ENCODE data around the gene TEKT2.

Gene TEKT2

GRCh38 chr1:36128905-36129206 is 45.0 kb downstream of the TEKT2 start:
- Mint-ChIP-seq H3K27ac (no peak overlapping the region), H3K4me3 (no peak overlapping the region), H3K4me1 (peaks cover 16% of the 10 kb centered on the region), H3K27me3 (peaks cover 13% of the 10 kb centered on the region), H3K9me3 (no peaks in the 10 kb centered on the region), H3K36me3 (no peaks in the 10 kb centered on the region)

GRCh38 chr1:36132029-36132428 is 48.1 kb downstream of the TEKT2 start:
- H3K27me3 Mint-ChIP-seq, result no peaks in the 10 kb centered on the region
- no peak overlapping the region for H3K27ac Mint-ChIP-seq
- no peaks in the 10 kb centered on the region for H3K9me3 Mint-ChIP-seq
- peaks cover 2% of the 10 kb centered on the region for H3K36me3 Mint-ChIP-seq
- no peak overlapping the region for H3K4me3 Mint-ChIP-seq
- H3K4me1 Mint-ChIP-seq, result peaks cover 9% of the 10 kb centered on the region

GRCh38 chr1:36133484-36133883 is 49.6 kb downstream of the TEKT2 start:
- Mint-ChIP-seq H3K4me1 (peaks cover 9% of the 10 kb centered on the region), H3K27me3 (no peaks in the 10 kb centered on the region), H3K9me3 (no peaks in the 10 kb centered on the region), H3K4me3 (no peak overlapping the region), H3K36me3 (peaks cover 2% of the 10 kb centered on the region), H3K27ac (no peak overlapping the region)

- peaks cover 9% of the 10 kb centered on the region for H3K4me1 Mint-ChIP-seq
- H3K36me3 Mint-ChIP-seq, result peaks cover 2% of the 10 kb centered on the region
- H3K27me3 Mint-ChIP-seq, result no peaks in the 10 kb centered on the region
- no peak overlapping the region for H3K27ac Mint-ChIP-seq
- H3K4me3 Mint-ChIP-seq, result no peak overlapping the region
- H3K9me3 Mint-ChIP-seq, result no peaks in the 10 kb centered on the region
These were observed 50.1 kb downstream of the TEKT2 start for GRCh38 chr1:36134031-36134430.

- Mint-ChIP-seq H3K4me3 (no peak overlapping the region), H3K36me3 (peaks cover 2% of the 10 kb centered on the region), H3K9me3 (no peaks in the 10 kb centered on the region), H3K4me1 (peaks cover 9% of the 10 kb centered on the region), H3K27me3 (no peaks in the 10 kb centered on the region), H3K27ac (peak overlapping the region; percentile 24)
These were observed 50.8 kb downstream of the TEKT2 start for GRCh38 chr1:36134505-36135329.

- H3K4me1 Mint-ChIP-seq, result peaks cover 14% of the 10 kb centered on the region
- peaks cover 2% of the 10 kb centered on the region for H3K36me3 Mint-ChIP-seq
- H3K9me3 Mint-ChIP-seq, result no peaks in the 10 kb centered on the region
- H3K27ac Mint-ChIP-seq, result no peak overlapping the region
- H3K27me3 Mint-ChIP-seq, result no peaks in the 10 kb centered on the region
- no peak overlapping the region for H3K4me3 Mint-ChIP-seq
These were observed 51.4 kb downstream of the TEKT2 start for GRCh38 chr1:36135330-36135667.

GRCh38 chr1:36135796-36136195 is 51.9 kb downstream of the TEKT2 start:
- no peak overlapping the region for H3K27ac Mint-ChIP-seq
- H3K4me1 Mint-ChIP-seq, result peaks cover 18% of the 10 kb centered on the region
- H3K4me3 Mint-ChIP-seq, result no peak overlapping the region
- no peaks in the 10 kb centered on the region for H3K27me3 Mint-ChIP-seq
- H3K36me3 Mint-ChIP-seq, result peaks cover 2% of the 10 kb centered on the region
- H3K9me3 Mint-ChIP-seq, result no peaks in the 10 kb centered on the region

GRCh38 chr1:36136535-36136934 is 52.6 kb downstream of the TEKT2 start:
- H3K27me3 Mint-ChIP-seq, result no peaks in the 10 kb centered on the region
- no peak overlapping the region for H3K27ac Mint-ChIP-seq
- H3K4me1 Mint-ChIP-seq, result peaks cover 26% of the 10 kb centered on the region
- no peak overlapping the region for H3K4me3 Mint-ChIP-seq
- no peaks in the 10 kb centered on the region for H3K9me3 Mint-ChIP-seq
- H3K36me3 Mint-ChIP-seq, result peaks cover 2% of the 10 kb centered on the region

GRCh38 chr1:36137226-36137625 is 53.3 kb downstream of the TEKT2 start:
- peaks cover 2% of the 10 kb centered on the region for H3K36me3 Mint-ChIP-seq
- no peaks in the 10 kb centered on the region for H3K27me3 Mint-ChIP-seq
- no peak overlapping the region for H3K27ac Mint-ChIP-seq
- H3K4me3 Mint-ChIP-seq, result no peak overlapping the region
- H3K4me1 Mint-ChIP-seq, result peaks cover 31% of the 10 kb centered on the region
- no peaks in the 10 kb centered on the region for H3K9me3 Mint-ChIP-seq

GRCh38 chr1:36137776-36138175 is 53.9 kb downstream of the TEKT2 start:
- Mint-ChIP-seq H3K27me3 (no peaks in the 10 kb centered on the region), H3K4me1 (peaks cover 35% of the 10 kb centered on the region), H3K27ac (no peak overlapping the region), H3K9me3 (no peaks in the 10 kb centered on the region), H3K36me3 (peaks cover 2% of the 10 kb centered on the region), H3K4me3 (no peak overlapping the region)

All from activated naive CD4-positive, alpha-beta T cell treated with anti-CD3 and anti-CD28 coated beads, Interleukin-2, amount 50 U/mL, for 24 hours (primary cell).